ENCODE results near the gene AFDN.

AFDN gene

DNA sequence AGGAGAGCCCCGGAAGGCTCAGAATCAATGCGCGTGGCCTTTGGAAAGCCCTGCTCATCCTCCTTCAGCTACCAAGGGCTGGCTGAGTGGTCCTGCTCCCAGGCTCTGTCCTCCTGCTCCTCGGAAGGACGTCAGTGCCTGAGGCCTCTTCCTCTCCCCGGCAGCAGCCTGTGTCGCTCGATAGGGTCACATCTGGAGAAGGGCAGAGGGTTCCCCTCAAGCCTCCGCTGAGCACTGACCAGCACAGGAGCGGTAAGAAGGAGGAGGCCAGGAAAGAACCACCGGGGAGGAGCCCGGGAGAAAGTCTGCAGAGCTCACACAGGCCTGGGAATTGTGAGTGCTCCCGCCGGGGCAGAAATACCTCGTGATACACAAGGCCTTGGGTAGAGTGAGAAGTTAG is 192.0 kb downstream of the AFDN start:
- DNase-seq (ENCODE audit: low read depth), result no peak
- no peak overlapping the region for H3K4me3 ChIP-seq (ENCODE audit: control insufficient read depth, low read depth, low read length)
- TF ChIP-seq, protein P1, sequence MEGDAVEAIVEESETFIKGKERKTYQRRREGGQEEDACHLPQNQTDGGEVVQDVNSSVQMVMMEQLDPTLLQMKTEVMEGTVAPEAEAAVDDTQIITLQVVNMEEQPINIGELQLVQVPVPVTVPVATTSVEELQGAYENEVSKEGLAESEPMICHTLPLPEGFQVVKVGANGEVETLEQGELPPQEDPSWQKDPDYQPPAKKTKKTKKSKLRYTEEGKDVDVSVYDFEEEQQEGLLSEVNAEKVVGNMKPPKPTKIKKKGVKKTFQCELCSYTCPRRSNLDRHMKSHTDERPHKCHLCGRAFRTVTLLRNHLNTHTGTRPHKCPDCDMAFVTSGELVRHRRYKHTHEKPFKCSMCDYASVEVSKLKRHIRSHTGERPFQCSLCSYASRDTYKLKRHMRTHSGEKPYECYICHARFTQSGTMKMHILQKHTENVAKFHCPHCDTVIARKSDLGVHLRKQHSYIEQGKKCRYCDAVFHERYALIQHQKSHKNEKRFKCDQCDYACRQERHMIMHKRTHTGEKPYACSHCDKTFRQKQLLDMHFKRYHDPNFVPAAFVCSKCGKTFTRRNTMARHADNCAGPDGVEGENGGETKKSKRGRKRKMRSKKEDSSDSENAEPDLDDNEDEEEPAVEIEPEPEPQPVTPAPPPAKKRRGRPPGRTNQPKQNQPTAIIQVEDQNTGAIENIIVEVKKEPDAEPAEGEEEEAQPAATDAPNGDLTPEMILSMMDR (IDR thresholded peaks at IDR 0.05; ENCODE audit: control insufficient read depth, insufficient read depth, low read depth, low read length, missing control alignments), result no peak

DNA sequence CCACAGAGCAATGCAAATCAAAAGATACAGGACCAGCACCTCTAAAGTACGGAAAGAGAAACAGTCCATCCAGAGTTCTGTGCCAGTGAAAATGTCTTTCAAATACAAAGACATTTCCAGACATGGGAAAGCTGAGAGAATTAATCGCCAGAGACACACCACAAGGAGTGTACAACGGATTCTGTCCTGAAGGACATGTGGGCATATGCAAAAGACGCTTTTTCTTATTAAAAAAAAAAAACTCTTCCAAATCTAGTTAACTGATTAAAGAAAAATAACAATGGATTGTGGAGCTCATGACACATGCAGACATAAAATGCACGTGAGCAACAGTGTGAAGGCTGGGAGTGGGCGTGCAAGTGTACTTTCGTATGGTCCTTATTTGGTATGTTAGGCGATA is 193.5 kb downstream of the AFDN start:
- H3K4me3 ChIP-seq (ENCODE audit: control insufficient read depth, low read depth, low read length), result no peak overlapping the region
- TF ChIP-seq, protein P1 (IDR thresholded peaks at IDR 0.05; ENCODE audit: control insufficient read depth, insufficient read depth, low read depth, low read length, missing control alignments), result no peak
- DNase-seq (ENCODE audit: low read depth), result no peak

- TF ChIP-seq, protein P1 (IDR thresholded peaks at IDR 0.05; ENCODE audit: control insufficient read depth, insufficient read depth, low read depth, low read length, missing control alignments), result no peak
- no peak for DNase-seq (ENCODE audit: low read depth)
Observed at GRCh38 chr6:168021581-168021980, 194.9 kb downstream of the AFDN start.

More at GRCh38 chr6:168021581-168021980, 194.9 kb downstream of the AFDN start:
- H3K4me3 ChIP-seq (ENCODE audit: control insufficient read depth, low read depth, low read length), result no peak overlapping the region

All from AG09309 (cell line).